HepG2 (cell line): Measurements from ENCODE around the gene CYP4V2. TPM values are rescaled to one million over a fixed set of nuclear protein-coding genes. Genes with fewer than 3 reads are reported as not detected.

ENCODE experiments used
- BORCS8-MEF2B ChIP-seq: sonication (generic); formaldehyde crosslinking; IDR thresholded peaks from 2 replicates; pipeline ENCODE4 v1.8.0; 2022; ENCODE audit warnings: mild to moderate bottlenecking, missing genetic modification reagents
- CAMTA2 ChIP-seq: sonication (generic); formaldehyde crosslinking; IDR thresholded peaks from 2 replicates; pipeline ENCODE4 v1.4.0; 2020; ENCODE audit warnings: mild to moderate bottlenecking, missing genetic modification reagents, borderline replicate concordance
- CBX1 ChIP-seq: IDR thresholded peaks from one replicate; pipeline ENCODE4 v1.6.1; 2016; ENCODE audit warnings: antibody characterized with exemption, low read depth
- CC2D1A ChIP-seq: sonication (generic); formaldehyde crosslinking; IDR thresholded peaks from 2 replicates; pipeline ENCODE4 v1.8.1; 2023; ENCODE audit warnings: mild to moderate bottlenecking, missing genetic modification reagents
- CEBPB ChIP-seq: IDR thresholded peaks from 2 replicates; pipeline ENCODE4 v1.6.1; 2011; ENCODE audit warnings: low read depth, low read length, improper control_type of control experiment, borderline replicate concordance
- ELF1 ChIP-seq: sonication (generic); formaldehyde crosslinking; IDR thresholded peaks from 2 replicates; pipeline ENCODE4 v1.4.0; 2020; ENCODE audit warnings: missing genetic modification reagents
- FOXP4 ChIP-seq: sonication (generic); formaldehyde crosslinking; IDR thresholded peaks from 2 replicates; pipeline ENCODE4 v1.4.0; 2020; ENCODE audit warnings: missing genetic modification reagents
- KLF11 ChIP-seq: IDR thresholded peaks from 2 replicates; pipeline ENCODE4 v1.6.1; 2016; ENCODE audit warnings: missing compliant biosample characterization
- KMT2B ChIP-seq: IDR thresholded peaks from 2 replicates; pipeline ENCODE4 v1.6.1; 2016; ENCODE audit warnings: missing genetic modification reagents, missing compliant biosample characterization
- MAFG ChIP-seq: sonication (generic); formaldehyde crosslinking; IDR thresholded peaks from 2 replicates; pipeline ENCODE4 v1.5.1; 2020; ENCODE audit warnings: mild to moderate bottlenecking, missing genetic modification reagents
- MTF2 ChIP-seq: sonication (generic); formaldehyde crosslinking; IDR thresholded peaks from 2 replicates; pipeline ENCODE4 v1.5.0; 2020; ENCODE audit warnings: missing genetic modification reagents, borderline replicate concordance
- MYNN ChIP-seq: sonication (generic); formaldehyde crosslinking; IDR thresholded peaks from 2 replicates; pipeline ENCODE4 v1.4.0; 2020; ENCODE audit warnings: mild to moderate bottlenecking, low read depth, missing genetic modification reagents
- MZF1 ChIP-seq: sonication (generic); formaldehyde crosslinking; IDR thresholded peaks from 2 replicates; pipeline ENCODE4 v1.8.1; 2023; ENCODE audit warnings: mild to moderate bottlenecking, missing genetic modification reagents, borderline replicate concordance
- NFRKB ChIP-seq: fragments of 450-650 bp; IDR thresholded peaks from 2 replicates; pipeline ENCODE4 v1.6.1; 2017
- SMYD3 ChIP-seq: sonication (generic); formaldehyde crosslinking; IDR thresholded peaks from 2 replicates; pipeline ENCODE4 v1.8.1; 2023; ENCODE audit warnings: mild to moderate bottlenecking, missing genetic modification reagents
- SNAPC2 ChIP-seq: sonication (generic); formaldehyde crosslinking; IDR thresholded peaks from 2 replicates; pipeline ENCODE4 v1.8.1; 2022; ENCODE audit warnings: mild to moderate bottlenecking, missing genetic modification reagents
- STAG1 ChIP-seq: sonication (generic); formaldehyde crosslinking; IDR thresholded peaks from 2 replicates; pipeline ENCODE4 v1.4.0; 2020; ENCODE audit warnings: missing genetic modification reagents
- TGIF2 ChIP-seq: IDR thresholded peaks from 2 replicates; pipeline ENCODE4 v1.6.1; 2016; ENCODE audit warnings: control low read depth, missing compliant biosample characterization
- ZBTB7A ChIP-seq: sonication (generic); formaldehyde crosslinking; IDR thresholded peaks from 2 replicates; pipeline ENCODE4 v1.8.0; 2022; ENCODE audit warnings: mild to moderate bottlenecking, missing genetic modification reagents
- ZFY ChIP-seq: sonication (generic); formaldehyde crosslinking; IDR thresholded peaks from 2 replicates; pipeline ENCODE4 v1.4.0; 2020; ENCODE audit warnings: missing genetic modification reagents
- ZHX1 ChIP-seq: sonication (generic); formaldehyde crosslinking; IDR thresholded peaks from 2 replicates; pipeline ENCODE4 v1.8.1; 2022; ENCODE audit warnings: low read depth, mild to moderate bottlenecking, missing genetic modification reagents
- ZNF354B ChIP-seq: sonication (generic); formaldehyde crosslinking; IDR thresholded peaks from 2 replicates; pipeline ENCODE4 v1.8.0; 2022; ENCODE audit warnings: mild to moderate bottlenecking, missing genetic modification reagents
- ZNF570 ChIP-seq: sonication (generic); formaldehyde crosslinking; IDR thresholded peaks from 2 replicates; pipeline ENCODE4 v1.4.0; 2020; ENCODE audit warnings: mild to moderate bottlenecking, missing genetic modification reagents, borderline replicate concordance
- ZNF589 ChIP-seq: sonication (generic); formaldehyde crosslinking; conservative IDR thresholded peaks from 2 replicates; pipeline ENCODE4 v1.8.0; 2022; ENCODE audit warnings: mild to moderate bottlenecking, moderate library complexity, missing genetic modification reagents
- ZNF724P ChIP-seq: sonication (generic); formaldehyde crosslinking; IDR thresholded peaks from 2 replicates; pipeline ENCODE4 v1.8.0; 2022; ENCODE audit warnings: missing genetic modification reagents, borderline replicate concordance
- ZNF773 ChIP-seq: sonication (generic); formaldehyde crosslinking; IDR thresholded peaks from 2 replicates; pipeline ENCODE4 v1.4.0; 2020; ENCODE audit warnings: missing genetic modification reagents, borderline replicate concordance
- ZSCAN30 ChIP-seq: sonication (generic); formaldehyde crosslinking; IDR thresholded peaks from 2 replicates; pipeline ENCODE4 v1.5.0; 2020; ENCODE audit warnings: mild to moderate bottlenecking, missing genetic modification reagents
- polyA plus RNA-seq, 8 experiments: library from polyadenylated mRNA; depleted of rRNA in 3 of 8; stranded (reverse) in 7 of 8; unstranded in 1 of 8; fragments of >200 nt; fragmentation: Illumina TruSeq in 4 of 8; extraction: Trizol in 4 of 8; gene quantifications; 2 replicates each; pipeline versions ENCODE4 v1.2.1 to v1.2.3, GENCODE V29; 2011 to 2016; ENCODE audit warnings: low read depth in 4 of 8, missing spikeins in 1 of 8, mixed read lengths in 1 of 8; ENCODE audit not compliant: insufficient read depth in 1 of 8
- total RNA-seq, 5 experiments: library from RNA; depleted of rRNA; stranded (reverse); fragments of >200 nt; fragmentation: Illumina TruSeq; extraction: Trizol; gene quantifications; 2 replicates each; pipeline ENCODE4 v1.2.3, GENCODE V29; 2016; ENCODE audit warnings: low read depth in 1 of 5

CYP4V2 gene
- total and polyA plus RNA-seq, 2 of the 13 experiments (the other 11 are each of a cell fraction or from before 2014, with no cell fraction given): 4.7 to 7.2 TPM

- TF ChIP-seq ZHX1 (CRISPR knock-in tag) (peak; percentile 26; the same call in 1 of the 2 replicates), ZNF773 (peak; percentile 16; the same call in 1 of the 2 replicates), KMT2B (CRISPR knock-in tag) (peak; percentile 81; the same call in 1 of the 2 replicates), ZNF354B (CRISPR knock-in tag) (no peak), CC2D1A (CRISPR knock-in tag) (no peak), ZNF724P (0 out of 2 replicates have a peak, but pooled peaks have one; percentile 57), ZBTB7A (no peak), MAFG (no peak), CAMTA2 (CRISPR knock-in tag) (peak; percentile 24; the same call in 1 of the 2 replicates), SMYD3 (no peak), MTF2 (CRISPR knock-in tag) (peak; percentile 33; the same call in 1 of the 2 replicates), TGIF2 (0 out of 2 replicates have a peak, but pooled peaks have one; percentile 54), ELF1 (CRISPR knock-in tag) (peak; percentile 76), FOXP4 (peak; percentile 25; the same call in 1 of the 2 replicates), BORCS8-MEF2B (CRISPR knock-in tag) (no peak; the same call in 1 of the 2 replicates), ZNF570 (CRISPR knock-in tag) (no peak), ZNF589 (CRISPR knock-in tag) (peak; percentile 67), KLF11 (CRISPR knock-in tag) (no peak), CEBPB (no peak), ZSCAN30 (no peak), STAG1 (CRISPR knock-in tag) (peak; percentile 27), MYNN (CRISPR knock-in tag) (0 out of 2 replicates have a peak, but pooled peaks have one; percentile 30), CBX1 (peak; percentile 26), NFRKB (no peak), SNAPC2 (CRISPR knock-in tag) (peak; percentile 83; the same call in 1 of the 2 replicates), MZF1 (CRISPR knock-in tag) (0 out of 2 replicates have a peak, but pooled peaks have one; percentile 21), ZFY (CRISPR knock-in tag) (peak; percentile 97)
Measured at GRCh38 chr4:186191200-186192065, at the start of gene CYP4V2 (continued).
